ENCODE measurements around the gene MATN4.

MATN4 gene

GRCh38 chr20:45248609-45249008, 59.5 kb downstream of the MATN4 start:
- no peak for DNase-seq (ENCODE audit: low read depth)

- no peak for DNase-seq (ENCODE audit: low read depth)
Measured at GRCh38 chr20:45247865-45248264, 60.2 kb downstream of the MATN4 start.

- DNase-seq (ENCODE audit: low read depth), result no peak
Measured at GRCh38 chr20:45246109-45246508, 62.0 kb downstream of the MATN4 start.

Measured in HS-5 (cell line).